WERI-Rb-1 (cell line): ENCODE data around the gene FARS2.

Experiments
- DNase-seq: peaks from one replicate; pipeline ENCODE4 v3.0.0-alpha.2; 2020
- H3K27ac ChIP-seq: fragments of 250-450 bp; sonication (Bioruptor Pico); 2 replicates; pipeline ENCODE4 v1.5.1; 2020; ENCODE audit warnings: mild to moderate bottlenecking, moderate library complexity
- H3K27me3 ChIP-seq: fragments of 250-450 bp; sonication (Bioruptor Pico); 2 replicates; pipeline ENCODE4 v1.5.1; 2021; ENCODE audit warnings: mild to moderate bottlenecking, low read depth, moderate library complexity; ENCODE audit not compliant: insufficient read depth, severe bottlenecking
- H3K36me3 ChIP-seq: fragments of 250-450 bp; sonication (Bioruptor Pico); 2 replicates; pipeline ENCODE4 v1.5.1; 2020; ENCODE audit warnings: mild to moderate bottlenecking, moderate library complexity
- H3K4me3 ChIP-seq: 2 replicates; pipeline ENCODE4 v1.5.1; 2011; ENCODE audit warnings: low read depth, mild to moderate bottlenecking, control low read depth, low read length
- H3K9me3 ChIP-seq: fragments of 250-450 bp; sonication (Bioruptor Pico); 2 replicates; pipeline ENCODE4 v1.5.1; 2021; ENCODE audit warnings: mild to moderate bottlenecking, moderate library complexity; ENCODE audit not compliant: severe bottlenecking
- TF ChIP-seq, protein P1 (sequence below): IDR thresholded peaks from 2 replicates; pipeline ENCODE4 v1.5.1; 2011; ENCODE audit warnings: low read depth, mild to moderate bottlenecking, control low read depth, inconsistent platforms, low read length

Gene FARS2

DNA sequence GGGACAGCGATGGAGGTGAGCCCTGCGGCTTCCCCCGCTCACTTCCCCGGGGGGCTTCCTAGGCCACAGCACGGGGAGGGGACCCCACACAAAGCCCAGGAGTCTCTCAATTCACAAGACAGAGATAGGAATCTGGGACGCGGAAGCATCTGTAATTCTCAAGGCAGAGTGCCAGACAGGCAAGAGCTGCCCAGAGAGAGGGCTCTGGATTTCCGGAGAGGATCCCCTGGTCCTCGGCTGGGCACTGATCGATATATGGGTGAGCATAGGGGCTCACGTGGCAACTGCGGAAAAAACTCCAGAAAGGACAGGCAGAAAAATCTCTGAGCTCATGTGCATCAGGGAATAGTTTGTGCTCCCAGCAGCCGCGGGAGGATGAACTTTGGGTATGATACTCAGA lies 449.2 kb downstream of the FARS2 start:
- no peak for DNase-seq
- no peak overlapping the region for H3K27ac ChIP-seq
- H3K36me3 ChIP-seq: no peaks in the 10 kb centered on the region
- TF ChIP-seq, protein P1, sequence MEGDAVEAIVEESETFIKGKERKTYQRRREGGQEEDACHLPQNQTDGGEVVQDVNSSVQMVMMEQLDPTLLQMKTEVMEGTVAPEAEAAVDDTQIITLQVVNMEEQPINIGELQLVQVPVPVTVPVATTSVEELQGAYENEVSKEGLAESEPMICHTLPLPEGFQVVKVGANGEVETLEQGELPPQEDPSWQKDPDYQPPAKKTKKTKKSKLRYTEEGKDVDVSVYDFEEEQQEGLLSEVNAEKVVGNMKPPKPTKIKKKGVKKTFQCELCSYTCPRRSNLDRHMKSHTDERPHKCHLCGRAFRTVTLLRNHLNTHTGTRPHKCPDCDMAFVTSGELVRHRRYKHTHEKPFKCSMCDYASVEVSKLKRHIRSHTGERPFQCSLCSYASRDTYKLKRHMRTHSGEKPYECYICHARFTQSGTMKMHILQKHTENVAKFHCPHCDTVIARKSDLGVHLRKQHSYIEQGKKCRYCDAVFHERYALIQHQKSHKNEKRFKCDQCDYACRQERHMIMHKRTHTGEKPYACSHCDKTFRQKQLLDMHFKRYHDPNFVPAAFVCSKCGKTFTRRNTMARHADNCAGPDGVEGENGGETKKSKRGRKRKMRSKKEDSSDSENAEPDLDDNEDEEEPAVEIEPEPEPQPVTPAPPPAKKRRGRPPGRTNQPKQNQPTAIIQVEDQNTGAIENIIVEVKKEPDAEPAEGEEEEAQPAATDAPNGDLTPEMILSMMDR: no peak
- H3K9me3 ChIP-seq: no peaks in the 10 kb centered on the region
- H3K27me3 ChIP-seq: no peaks in the 10 kb centered on the region
- no peak overlapping the region for H3K4me3 ChIP-seq

DNA sequence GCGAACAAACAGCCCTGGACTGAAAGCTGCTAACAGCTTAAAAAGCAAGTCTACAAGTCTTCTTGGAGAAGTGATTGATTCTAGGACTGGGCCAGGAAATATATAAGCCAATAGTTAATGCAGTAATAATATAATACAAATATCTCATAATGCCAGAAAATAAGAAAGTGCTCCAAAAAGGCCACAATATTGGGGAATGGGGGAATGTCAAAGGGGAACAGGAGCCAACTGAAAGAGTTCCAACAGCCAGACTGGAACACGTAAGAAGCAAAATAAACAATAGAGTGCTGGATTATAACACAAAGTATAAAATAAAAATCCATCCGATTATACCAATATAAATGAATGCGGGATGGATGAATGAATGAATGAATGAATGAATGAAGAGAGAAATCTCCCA lies 449.6 kb downstream of the FARS2 start:
- Histone ChIP-seq H3K27ac (no peak overlapping the region), H3K4me3 (no peak overlapping the region), H3K27me3 (no peaks in the 10 kb centered on the region), H3K36me3 (no peaks in the 10 kb centered on the region), H3K9me3 (no peaks in the 10 kb centered on the region)
- DNase-seq: no peak
- TF ChIP-seq, protein P1: no peak

DNA sequence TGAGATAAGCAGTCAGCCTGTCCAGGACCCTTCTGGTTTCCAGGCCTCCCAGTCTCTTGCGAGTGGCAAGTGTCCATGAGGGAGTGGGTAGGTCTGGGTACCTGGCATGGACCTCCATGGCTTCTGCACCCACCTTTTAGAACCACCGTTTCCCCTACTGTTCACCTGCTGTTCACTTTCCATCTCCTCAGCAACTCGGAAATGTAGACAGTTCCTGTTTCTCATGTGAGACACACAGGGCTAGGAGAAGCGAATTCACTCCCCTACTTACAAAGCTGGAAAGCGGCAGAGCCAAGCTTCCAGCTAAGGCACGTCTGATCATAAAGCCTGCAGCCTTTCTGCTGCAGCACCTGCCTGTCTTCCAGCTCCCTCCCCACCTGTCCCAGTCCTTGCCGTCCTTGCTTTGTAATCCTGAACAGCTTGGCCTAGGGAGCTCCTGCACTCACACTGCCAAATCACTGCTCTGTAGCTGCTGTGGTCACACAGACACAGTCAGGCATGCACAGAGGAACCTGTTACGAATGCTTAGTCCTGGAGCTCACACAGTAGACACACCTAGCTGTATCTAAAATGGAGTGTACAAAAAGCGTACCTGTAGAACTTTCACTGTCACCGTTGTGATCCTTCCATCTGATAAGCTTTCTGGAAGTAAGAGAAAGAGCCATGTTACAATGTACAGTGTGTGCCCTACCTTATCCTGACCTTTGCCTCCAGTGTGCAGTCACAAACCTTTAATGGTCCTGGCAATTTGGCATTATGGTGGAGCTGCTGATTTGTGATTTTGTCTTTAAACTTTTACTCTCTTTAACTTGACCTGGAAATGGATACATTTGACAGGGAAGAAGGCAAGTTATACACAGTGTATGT lies 451.3 kb downstream of the FARS2 start:
- Histone ChIP-seq H3K4me3 (no peak overlapping the region), H3K9me3 (no peaks in the 10 kb centered on the region), H3K27ac (peak overlapping the region; percentile 46), H3K36me3 (no peaks in the 10 kb centered on the region), H3K27me3 (no peaks in the 10 kb centered on the region)
- peak; percentile 92 for DNase-seq
- TF ChIP-seq, protein P1: no peak

DNA sequence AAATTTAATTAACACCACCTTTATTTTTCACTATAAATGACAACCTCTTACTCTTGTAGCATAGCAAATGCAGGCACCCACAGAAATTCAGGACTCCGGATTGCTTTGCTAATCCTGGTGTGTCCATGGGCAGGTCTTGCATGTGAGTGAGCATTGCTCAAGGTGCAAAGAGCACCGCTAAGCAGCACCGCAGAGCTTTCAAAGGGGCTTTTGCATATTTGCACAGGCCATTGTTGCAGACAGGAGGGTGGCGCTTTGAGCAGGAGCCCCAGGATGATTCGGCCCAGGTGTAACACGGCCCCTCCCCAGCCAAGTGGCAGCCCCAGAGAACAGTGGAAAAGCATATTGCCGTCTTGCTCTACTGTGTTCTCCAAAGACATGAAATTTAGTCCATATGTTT lies 452.2 kb downstream of the FARS2 start:
- no peak for DNase-seq
- Histone ChIP-seq H3K9me3 (no peaks in the 10 kb centered on the region), H3K27me3 (no peaks in the 10 kb centered on the region), H3K27ac (no peak overlapping the region), H3K36me3 (no peaks in the 10 kb centered on the region), H3K4me3 (no peak overlapping the region)
- TF ChIP-seq, protein P1: no peak

DNA sequence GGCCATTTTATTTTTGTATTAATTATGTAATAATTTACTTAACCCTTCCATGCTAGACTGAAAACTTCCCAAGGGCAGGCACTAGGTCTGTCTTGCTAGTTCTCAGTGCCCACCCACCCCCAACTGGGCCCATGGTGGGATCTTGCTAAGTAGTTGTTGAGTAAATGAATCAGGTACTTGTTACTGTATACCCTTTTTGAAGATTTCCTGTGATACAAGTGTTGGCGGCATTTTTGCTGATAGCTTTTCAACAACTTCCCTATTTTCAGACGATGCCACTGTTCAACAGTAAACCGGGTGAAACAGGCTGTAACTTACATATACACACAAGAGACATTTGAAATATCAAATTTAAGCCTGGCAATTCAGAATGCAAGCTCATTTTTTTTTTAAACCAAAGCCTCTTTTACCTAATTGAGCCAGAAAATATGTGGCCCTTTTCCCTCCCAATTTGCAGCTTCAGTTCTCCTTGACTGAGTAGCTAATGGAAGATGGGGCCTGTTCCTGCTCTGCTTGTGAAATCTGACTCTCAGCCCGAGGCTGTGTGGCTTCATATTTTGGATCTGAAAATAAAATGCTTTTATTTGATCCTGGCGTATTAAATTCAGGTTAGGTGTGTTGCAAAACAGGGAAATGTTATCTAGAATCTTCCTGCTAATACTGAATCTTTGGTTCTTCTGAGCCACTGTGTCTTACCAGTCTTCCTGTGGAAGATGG lies 457.1 kb downstream of the FARS2 start:
- Histone ChIP-seq H3K9me3 (no peaks in the 10 kb centered on the region), H3K27ac (no peak overlapping the region), H3K4me3 (no peak overlapping the region), H3K27me3 (no peaks in the 10 kb centered on the region), H3K36me3 (no peaks in the 10 kb centered on the region)
- no peak for DNase-seq
- TF ChIP-seq, protein P1: no peak
